LNCAP (cell line): ENCODE results near the gene SLC16A5.

Experiments used
- TF ChIP-seq, protein P1 (sequence below): fragments of 450-650 bp; IDR thresholded peaks from 2 replicates; pipeline ENCODE4 v1.5.1; 2017; ENCODE audit warnings: mild to moderate bottlenecking

Gene SLC16A5

DNA sequence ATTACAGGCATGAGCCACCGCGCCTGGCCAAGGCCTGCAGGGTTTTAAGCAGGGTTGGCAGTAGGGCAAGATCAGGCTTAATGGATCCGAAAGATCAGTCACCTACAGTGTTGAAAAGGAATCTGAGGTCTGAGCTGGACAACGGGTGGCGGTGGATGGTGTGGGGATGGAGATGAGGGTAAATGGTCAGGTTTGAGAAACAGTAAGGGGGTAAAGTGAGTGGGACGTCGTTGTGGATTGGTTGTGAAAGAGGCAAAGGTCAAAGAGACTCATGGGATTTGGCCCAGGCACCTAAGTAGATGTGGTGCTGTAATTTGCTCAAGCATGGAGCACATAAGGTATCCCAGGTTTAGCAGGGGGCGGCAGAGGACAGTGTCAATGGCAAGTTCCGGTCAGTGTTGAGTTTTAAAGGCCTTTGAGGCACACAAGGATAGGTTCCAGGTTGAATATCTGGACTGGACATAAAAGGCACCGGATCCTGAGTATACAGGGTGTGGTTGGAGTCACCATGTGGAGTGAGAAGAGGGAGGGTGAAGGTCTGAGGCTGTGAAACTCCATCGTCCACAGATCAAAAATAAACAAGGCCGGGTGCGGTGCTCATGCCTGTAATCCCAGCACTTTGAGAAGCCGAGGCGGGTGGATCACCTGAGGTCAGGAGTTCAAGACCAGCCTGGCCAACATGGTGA lies 1.1 kb upstream of the SLC16A5 start:
- TF ChIP-seq, protein P1, sequence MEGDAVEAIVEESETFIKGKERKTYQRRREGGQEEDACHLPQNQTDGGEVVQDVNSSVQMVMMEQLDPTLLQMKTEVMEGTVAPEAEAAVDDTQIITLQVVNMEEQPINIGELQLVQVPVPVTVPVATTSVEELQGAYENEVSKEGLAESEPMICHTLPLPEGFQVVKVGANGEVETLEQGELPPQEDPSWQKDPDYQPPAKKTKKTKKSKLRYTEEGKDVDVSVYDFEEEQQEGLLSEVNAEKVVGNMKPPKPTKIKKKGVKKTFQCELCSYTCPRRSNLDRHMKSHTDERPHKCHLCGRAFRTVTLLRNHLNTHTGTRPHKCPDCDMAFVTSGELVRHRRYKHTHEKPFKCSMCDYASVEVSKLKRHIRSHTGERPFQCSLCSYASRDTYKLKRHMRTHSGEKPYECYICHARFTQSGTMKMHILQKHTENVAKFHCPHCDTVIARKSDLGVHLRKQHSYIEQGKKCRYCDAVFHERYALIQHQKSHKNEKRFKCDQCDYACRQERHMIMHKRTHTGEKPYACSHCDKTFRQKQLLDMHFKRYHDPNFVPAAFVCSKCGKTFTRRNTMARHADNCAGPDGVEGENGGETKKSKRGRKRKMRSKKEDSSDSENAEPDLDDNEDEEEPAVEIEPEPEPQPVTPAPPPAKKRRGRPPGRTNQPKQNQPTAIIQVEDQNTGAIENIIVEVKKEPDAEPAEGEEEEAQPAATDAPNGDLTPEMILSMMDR, result no peak

DNA sequence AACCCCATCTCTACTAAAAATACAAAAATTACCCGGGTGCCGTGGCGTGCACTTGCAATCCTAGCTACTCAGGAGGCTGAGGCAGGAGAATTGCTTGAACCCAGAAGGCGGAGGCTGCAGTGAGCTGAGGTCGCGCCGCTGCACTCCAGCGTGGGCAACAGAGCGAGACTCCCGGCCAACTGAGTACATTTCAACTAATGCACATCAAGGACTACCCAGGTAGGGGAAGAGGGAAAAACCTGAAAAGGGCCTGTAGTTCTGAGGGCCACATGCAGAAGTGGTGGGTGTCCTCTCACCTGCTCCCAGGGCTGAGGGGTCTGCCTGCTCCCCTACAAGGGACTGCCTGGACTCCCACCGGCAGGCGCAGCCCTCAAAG lies 584 bp upstream of the SLC16A5 start:
- TF ChIP-seq, protein P1, result no peak

DNA sequence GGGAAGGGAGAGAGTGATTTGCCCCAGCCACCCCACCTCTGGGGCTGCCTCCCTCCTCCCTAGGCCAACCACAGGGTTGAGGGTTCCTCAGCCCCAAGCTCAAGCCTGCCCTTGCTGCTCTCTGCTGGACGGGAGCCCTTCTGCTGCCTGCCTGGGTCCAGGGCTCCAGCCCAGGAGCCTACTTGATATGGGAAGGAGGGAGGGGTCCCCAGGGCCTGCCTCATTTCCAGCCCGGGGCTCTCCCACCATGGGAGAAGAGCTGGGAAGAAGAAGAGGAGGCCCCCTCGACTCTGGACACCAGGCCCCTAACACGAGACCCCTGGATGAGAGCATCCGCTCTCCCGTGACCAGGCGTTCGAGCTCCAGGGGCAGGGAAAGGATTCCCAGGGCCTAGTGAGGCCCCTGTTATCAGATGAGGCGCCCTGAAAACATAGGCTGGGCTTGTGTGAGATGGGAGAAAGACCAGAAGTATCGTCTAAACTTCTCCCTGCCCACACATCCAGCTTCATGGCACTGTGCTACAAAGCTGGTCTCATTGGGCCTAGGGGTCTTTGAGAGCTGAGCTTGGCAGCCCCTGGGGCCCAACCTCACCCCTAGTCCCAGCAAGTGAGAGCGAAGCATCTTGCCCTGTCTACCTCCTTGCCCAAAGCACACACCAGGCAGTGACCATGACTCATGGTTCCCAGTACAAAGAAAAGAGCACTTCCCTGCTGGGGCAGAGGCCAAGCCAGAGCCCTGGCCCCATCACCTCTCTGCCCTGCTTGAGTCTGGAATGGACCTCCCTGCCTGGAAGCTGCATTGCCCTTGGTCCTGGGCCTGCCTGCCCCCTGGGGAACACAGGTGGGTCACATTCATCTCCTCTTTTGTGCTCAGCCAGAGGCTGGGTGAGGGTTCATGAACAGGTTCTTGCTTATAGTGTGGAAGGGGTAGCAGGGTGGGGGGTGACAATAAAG lies 987 bp downstream of the SLC16A5 start:
- TF ChIP-seq, protein P1, result no peak

DNA sequence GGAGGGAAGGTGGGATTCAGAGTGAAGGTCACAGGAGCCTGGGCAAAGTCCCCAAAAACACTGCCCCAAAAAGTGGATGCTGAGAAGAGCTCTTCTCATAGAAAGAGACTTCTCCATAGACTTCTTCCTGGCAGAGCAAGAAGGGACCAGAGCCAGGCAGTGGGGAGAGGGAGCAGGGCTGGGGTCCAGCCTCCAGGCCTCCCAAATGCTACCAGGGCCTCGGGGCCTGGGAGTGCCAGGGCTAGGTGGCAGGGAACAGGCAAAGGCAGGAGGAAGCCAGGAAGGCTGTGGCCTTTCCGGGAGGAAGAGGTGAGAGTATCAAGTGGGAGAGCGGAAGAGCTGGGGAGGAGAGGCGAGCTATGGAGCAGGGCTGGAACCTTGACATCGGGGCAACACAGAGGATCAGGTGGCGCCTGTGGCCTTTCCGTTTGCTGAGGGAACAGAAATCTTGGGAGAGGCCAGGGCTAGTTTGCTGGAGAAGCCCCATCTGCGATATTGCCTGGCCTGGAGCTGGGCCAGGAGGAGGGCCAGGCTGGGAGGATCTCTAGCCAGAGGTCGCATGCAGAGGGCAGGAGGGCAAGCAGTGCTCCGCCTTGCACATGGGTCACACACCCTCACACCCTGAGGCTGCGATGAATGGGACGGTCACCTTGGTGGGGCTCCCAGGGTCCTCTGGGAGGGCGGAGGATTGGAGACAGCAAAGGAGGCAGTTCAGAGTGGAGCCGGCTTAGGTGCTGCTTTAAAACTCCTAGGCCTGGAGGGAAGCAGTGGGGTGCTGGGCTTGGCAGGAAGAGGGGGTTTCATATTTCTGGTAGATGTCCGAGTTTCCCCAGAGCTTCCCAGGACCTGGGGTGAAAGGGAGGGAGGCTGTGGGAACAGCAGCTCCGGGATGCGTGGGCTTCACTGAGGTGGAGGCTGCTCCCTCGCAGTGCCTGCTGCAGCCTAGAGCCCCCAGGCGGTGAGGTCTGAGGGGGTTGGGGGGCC lies 3.4 kb downstream of the SLC16A5 start:
- TF ChIP-seq, protein P1, result no peak

DNA sequence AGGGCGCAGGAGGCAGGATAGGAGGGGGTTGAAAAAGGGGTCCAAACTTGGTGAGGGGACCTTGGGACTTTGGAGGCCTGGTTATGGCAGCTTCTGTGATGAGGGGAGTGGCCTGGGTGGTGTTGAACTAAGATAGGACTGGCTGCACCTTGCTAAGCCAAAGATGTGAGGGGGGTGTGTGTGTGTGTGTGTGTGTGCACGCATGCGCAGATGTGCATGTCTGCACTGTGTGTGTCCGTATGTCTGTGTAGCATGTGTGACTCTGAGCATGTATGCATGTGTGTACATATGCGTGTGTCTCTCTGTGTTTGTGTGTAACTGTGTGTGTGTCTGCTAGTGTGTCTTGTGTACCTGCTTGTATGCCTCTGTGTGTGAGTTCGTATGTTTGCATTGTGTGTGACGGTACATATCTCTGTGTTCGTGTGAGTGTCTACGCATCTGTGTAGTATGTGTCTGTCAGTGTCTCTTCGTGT lies 4.1 kb downstream of the SLC16A5 start:
- TF ChIP-seq, protein P1, result no peak

DNA sequence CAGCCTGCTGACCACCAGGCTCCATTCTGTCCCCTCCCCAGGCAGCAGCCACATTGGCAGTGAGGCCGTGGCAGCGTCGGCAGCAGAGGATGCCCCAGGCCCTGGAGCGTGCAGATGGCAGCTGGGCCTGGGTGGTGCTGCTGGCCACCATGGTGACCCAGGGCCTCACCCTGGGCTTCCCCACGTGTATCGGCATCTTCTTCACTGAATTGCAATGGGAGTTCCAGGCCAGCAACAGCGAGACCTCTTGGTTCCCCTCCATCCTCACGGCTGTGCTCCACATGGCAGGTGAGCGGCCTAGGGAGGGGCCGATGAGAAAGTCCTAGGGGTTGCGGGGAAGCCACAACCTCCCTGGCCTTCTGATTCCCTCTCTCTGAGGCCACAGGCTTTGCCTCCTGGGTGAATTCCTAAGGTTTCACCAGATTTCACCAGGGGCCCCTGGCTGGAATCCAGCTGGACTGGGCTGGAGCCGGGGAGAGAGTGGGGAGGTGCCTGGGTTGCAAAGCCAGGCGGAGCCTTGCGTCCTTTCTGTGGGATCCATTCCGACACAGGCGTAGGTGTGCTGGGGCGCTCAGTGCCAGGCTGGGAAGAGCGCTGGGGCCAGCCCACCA lies 5.9 kb downstream of the SLC16A5 start:
- TF ChIP-seq, protein P1, result no peak
